Activated T-cell treated with anti-CD3 and anti-CD28 coated beads for 1 hour (primary cell): ENCODE results near the gene KRTAP12-3.
"Not testable (repeated sequence)": the region's sequence is repeated elsewhere in the genome, so short reads cannot be mapped to it uniquely, and the experiment has no call there.

ENCODE experiments used
- DNase-seq: peaks from one replicate; pipeline ENCODE4 v3.0.0-alpha.2; 2020; ENCODE audit warnings: low read depth

Gene KRTAP12-3

GRCh38 chr21:44650973-44651675 is 6.6 kb upstream of the KRTAP12-3 start:
- DNase-seq, result no peak

- no peak for DNase-seq
Observed at GRCh38 chr21:44653123-44653522, 4.6 kb upstream of the KRTAP12-3 start.

GRCh38 chr21:44653656-44654575 is 3.8 kb upstream of the KRTAP12-3 start:
- DNase-seq, result peak; percentile 22

- no peak for DNase-seq
Observed at GRCh38 chr21:44654576-44655175, 3.1 kb upstream of the KRTAP12-3 start, which contains the start of gene KRTAP12-4. TSS of gene KRTAP12-4 (minus strand) at chr21:44654659. CDS start at chr21:44654614, 45 bp downstream.

GRCh38 chr21:44656868-44657267 is 864 bp upstream of the KRTAP12-3 start:
- DNase-seq, result no peak

GRCh38 chr21:44658541-44658910 is 794 bp downstream of the KRTAP12-3 start:
- DNase-seq, result no peak

GRCh38 chr21:44658913-44659595 is 1.3 kb downstream of the KRTAP12-3 start:
- no peak for DNase-seq

GRCh38 chr21:44661567-44661966 is 3.8 kb downstream of the KRTAP12-3 start:
- not testable (repeated sequence) for DNase-seq

GRCh38 chr21:44664691-44665090 is 7.0 kb downstream of the KRTAP12-3 start:
- DNase-seq, result no peak

GRCh38 chr21:44666401-44667320 is 8.9 kb downstream of the KRTAP12-3 start, which contains the start of gene KRTAP12-2:
TSS of gene KRTAP12-2 (minus strand) at chr21:44666927. CDS start at chr21:44666886, 41 bp downstream.
- no peak for DNase-seq

- no peak for DNase-seq
Observed at GRCh38 chr21:44667612-44668011, 9.9 kb downstream of the KRTAP12-3 start.

GRCh38 chr21:44670642-44671432 is 13.1 kb downstream of the KRTAP12-3 start:
- DNase-seq, result no peak

- DNase-seq, result no peak
Observed at GRCh38 chr21:44671911-44672310, 14.2 kb downstream of the KRTAP12-3 start.

GRCh38 chr21:44677881-44678280 is 20.1 kb downstream of the KRTAP12-3 start:
- no peak for DNase-seq

- DNase-seq, result no peak
Observed at GRCh38 chr21:44681152-44681551, 23.4 kb downstream of the KRTAP12-3 start.

GRCh38 chr21:44681861-44682579 is 24.3 kb downstream of the KRTAP12-3 start, which contains the start of gene KRTAP12-1:
TSS of gene KRTAP12-1 (minus strand) at chr21:44682163. CDS start at chr21:44682123, 40 bp downstream.
- DNase-seq, result no peak

- DNase-seq, result no peak
Observed at GRCh38 chr21:44682580-44683151, 24.9 kb downstream of the KRTAP12-3 start.

- no peak for DNase-seq
Observed at GRCh38 chr21:44684077-44684476, 26.3 kb downstream of the KRTAP12-3 start.

GRCh38 chr21:44684483-44684882 is 26.8 kb downstream of the KRTAP12-3 start:
- DNase-seq, result no peak
